ENCODE data around the gene TEX29. TPM values are rescaled to one million over a fixed set of nuclear protein-coding genes. Genes with fewer than 3 reads are reported as not detected.

Gene TEX29
- total and polyA plus RNA-seq, 9 of the 15 experiments (the other 6 are each of a cell fraction or from before 2014, with no cell fraction given), result 0.11 TPM; not detected in 7

GRCh38 chr13:111318386-111318785 lies 2.1 kb upstream of the TEX29 start:
- Histone ChIP-seq H3K4me2 (ENCODE audit: insufficient read depth, low read length) (no peak overlapping the region), H3K9ac (ENCODE audit: insufficient read depth in 1 of 2, low read depth in 2 of 2, low read length in 2 of 2) (no peak overlapping the region), H3K4me3 (no peak overlapping the region), H3K4me1 (replicated peaks in 1 of 2; ENCODE audit: control insufficient read depth in 2 of 2, insufficient read depth in 2 of 2, low read length in 2 of 2) (peaks cover 0 to 6% of the 10 kb centered on the region in 2 experiments; a peak in 2 of 5 replicates), H4K20me1 (replicated peaks; ENCODE audit: control insufficient read depth, insufficient read depth, low read length) (no peaks in the 10 kb centered on the region), H3K9me1 (ENCODE audit: control insufficient read depth, insufficient read depth, low read length) (no peaks in the 10 kb centered on the region), H3K36me3 (ENCODE audit: control insufficient read depth, insufficient read depth, low read length) (no peaks in the 10 kb centered on the region), H3K27ac (ENCODE audit: extremely low read depth, low read depth, low read length) (no peak overlapping the region), H2AFZ (ENCODE audit: low read depth, low read length) (no peak overlapping the region), H3K9me3 (replicated peaks; ENCODE audit: control insufficient read depth, insufficient read depth, low read depth, low read length) (no peaks in the 10 kb centered on the region), H3K79me2 (ENCODE audit: control insufficient read depth, insufficient read depth, low read length) (no peaks in the 10 kb centered on the region), H3K27me3 (ENCODE audit: control insufficient read depth in 2 of 2, insufficient read depth in 2 of 2, low read length in 2 of 2) (peaks cover 0 to 48% of the 10 kb centered on the region in 2 experiments; a peak in 4 of 5 replicates)
- POLR2A ChIA-PET, result no interaction called here
- intact Hi-C loops (cut with micrococcal nuclease) (no loop called here), in situ Hi-C loops (cut with MboI) (no loop called here)
- no peak for FAIRE-seq
- 2% methylated on average over 10 of the region's 13 CpGs for WGBS (ENCODE audit: insufficient coverage, low coverage, missing lambda C conversion rate)
- peak; percentile 24; the same call in 1 of the 3 replicates for ATAC-seq
- BruUV-seq (replicated peaks), result no TSS peak
- DNase-seq (ENCODE audit: extremely low read depth in 1 of 4, low spot score in 3 of 4), result no peak
- CTCF ChIA-PET (ENCODE audit: low intra/inter-chr PET ratio), result no interaction called here
- TF ChIP-seq ZNF589 (CRISPR knock-in tag; IDR thresholded peaks at IDR 0.05; ENCODE audit: low read depth) (no peak), MLLT1 (IDR thresholded peaks at IDR 0.05) (no peak), TCFL5 (CRISPR knock-in tag; conservative IDR thresholded peaks at IDR 0.05) (no peak), BHLHE40 (IDR thresholded peaks at IDR 0.05; ENCODE audit: low read length) (no peak), STAT5A (IDR thresholded peaks at IDR 0.05; ENCODE audit: borderline replicate concordance, low read length) (no peak), CHD7 (IDR thresholded peaks at IDR 0.05; ENCODE audit: low read depth, low read length) (no peak), NFYB (IDR thresholded peaks at IDR 0.05; ENCODE audit: extremely low read depth, insufficient read length) (no peak), SUPT5H (IDR thresholded peaks at IDR 0.05) (no peak), ATF2 (CRISPR knock-in tag; IDR thresholded peaks at IDR 0.05) (no peak)

All from K562 (cell line).